NCI-H2107 (cell line): ENCODE data around the gene NAT10.
"Not testable (repeated sequence)": the region's sequence is repeated elsewhere in the genome, so short reads cannot be mapped to it uniquely, and the experiment has no call there.

ENCODE experiments used
- DNase-seq: peaks from one replicate; lab custom pipeline; 2025; lab: John Stamatoyannopoulos, UW

NAT10 gene

DNA sequence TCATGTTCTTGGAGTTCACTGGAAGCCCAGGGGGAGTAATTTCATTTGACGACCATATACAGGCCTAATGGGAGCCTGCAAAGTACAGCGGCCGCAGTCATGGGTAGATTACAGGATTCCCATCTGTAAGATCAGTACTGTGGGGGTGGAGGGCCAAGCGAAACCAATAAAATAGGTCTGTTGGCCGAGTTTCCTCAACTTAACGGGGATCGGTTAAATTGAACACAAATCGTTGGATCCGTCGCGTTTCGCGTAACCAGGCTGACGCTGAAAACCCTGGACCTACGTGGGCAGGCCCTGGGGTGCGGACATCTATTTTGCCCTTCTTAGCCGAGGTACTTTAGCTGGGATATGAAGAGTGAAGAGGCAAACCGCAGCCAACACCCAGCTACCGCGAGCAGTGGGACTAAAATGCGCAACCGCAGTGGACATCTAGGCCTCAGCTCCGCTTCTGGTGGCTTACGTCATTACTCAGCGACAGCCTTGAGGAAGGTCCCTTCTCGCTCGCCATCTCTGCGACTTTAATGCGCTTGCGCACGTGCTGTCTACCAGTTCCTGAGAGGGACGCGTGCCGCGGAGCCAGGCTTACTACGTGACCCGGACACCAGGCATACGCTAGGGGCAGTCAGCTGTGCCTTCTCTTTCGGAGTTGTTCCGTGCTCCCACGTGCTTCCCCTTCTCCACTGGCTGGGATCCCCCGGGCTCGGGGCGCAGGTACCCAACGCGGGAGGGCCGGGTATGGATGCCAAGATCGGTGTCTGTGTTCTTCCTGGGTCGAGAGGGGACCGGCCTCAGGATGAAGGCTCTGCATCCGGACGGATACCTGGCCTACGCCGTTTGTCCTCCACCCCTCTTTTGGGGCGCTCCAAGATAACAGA is at the start of gene NAT10:
Gene NAT10 (plus strand): TSS at position 551 of the 878 bp plus-strand sequence. CDS start 2,597 bp downstream, outside the sequence.
- peak; percentile 93 for DNase-seq

- DNase-seq, result no peak
These were observed 48.8 kb upstream of the NAT10 start for GRCh38 chr11:34056672-34057071.

DNA sequence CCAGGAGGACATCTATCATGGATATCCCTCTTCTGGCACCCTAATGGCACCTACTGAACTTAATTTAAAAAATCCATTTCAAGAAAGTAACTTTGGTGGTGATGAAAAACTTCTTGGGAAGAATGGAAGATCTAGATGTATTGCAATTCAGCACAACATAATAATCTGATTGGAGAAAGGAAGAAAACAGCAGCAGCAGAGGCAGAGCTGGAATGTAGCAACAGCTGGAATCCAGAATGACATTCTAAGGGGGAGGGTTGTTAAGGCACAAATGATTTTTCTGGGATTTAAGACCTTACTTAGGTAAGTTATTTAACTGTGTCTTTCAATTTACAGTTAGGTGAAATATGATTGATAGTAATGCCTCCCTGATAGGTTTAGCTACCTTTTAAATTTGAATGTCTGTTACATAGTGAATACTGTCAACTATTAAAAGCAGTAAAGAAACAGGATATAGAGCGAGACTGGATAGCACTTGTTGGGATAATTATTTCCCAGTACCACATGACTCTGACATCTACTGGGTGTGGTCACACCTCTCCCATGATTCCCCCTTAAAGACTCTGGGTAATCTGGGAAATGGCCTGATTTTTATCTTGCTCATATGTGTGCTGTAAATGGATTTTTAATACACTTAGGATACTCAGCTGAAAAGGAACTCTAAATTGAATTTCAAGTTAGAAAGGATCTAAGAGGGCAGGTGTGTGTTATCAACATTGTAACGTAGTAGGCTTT is 42.2 kb upstream of the NAT10 start:
- DNase-seq, result no peak

GRCh38 chr11:34064291-34064690 is 41.1 kb upstream of the NAT10 start:
- DNase-seq, result no peak

DNA sequence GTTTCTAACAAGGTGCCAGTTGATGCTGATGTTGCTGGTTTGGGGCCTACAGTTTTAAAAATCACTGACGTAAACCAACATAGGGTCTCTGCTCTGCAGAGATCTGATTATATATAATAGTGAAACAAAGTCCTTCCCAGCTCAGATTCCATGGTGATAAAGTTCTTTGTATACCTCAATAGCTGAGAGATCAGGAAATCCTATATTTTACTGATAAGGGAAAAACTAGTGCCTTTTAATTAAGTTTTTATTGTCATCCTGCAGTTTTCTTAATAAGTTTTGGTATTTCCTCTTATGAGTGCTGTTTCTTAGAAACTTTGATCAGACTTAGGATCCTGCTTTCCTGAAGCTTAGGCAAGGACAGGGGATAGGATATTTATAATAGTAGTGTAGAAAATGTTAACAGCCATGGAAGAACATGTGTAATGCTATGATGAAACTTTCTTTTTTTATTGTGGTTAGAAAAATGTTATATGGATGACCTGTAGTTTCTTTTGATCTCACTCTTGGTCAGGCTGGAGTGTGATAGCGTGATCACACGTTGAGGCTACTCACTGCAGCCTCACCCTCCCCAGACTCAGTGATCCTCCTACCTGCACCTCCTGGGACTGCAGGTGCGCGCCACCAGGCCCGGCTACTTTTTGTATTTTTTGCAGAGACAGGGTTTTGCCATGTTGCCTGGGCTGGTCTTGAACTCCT is 39.8 kb upstream of the NAT10 start:
- DNase-seq, result no peak

DNA sequence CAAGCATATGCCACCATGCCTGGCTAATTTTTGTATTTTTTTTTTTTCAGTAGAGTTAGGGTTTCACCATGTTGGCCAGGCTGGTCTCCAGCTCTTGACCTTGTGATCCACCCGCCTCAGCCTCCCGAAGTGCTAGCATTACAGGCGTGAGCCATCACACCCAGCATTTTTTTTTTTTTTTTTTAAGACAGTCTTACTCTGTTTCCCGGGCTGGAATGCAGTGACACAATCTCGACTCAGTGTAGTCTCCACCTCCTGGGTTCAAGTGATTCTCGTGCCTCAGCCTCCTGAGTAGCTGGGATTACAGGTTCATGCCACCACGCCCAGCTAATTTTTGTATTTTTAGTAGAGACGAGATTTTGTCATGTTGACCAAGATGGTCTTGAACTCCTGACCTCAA is 38.7 kb upstream of the NAT10 start:
- DNase-seq, result not testable (repeated sequence)

DNA sequence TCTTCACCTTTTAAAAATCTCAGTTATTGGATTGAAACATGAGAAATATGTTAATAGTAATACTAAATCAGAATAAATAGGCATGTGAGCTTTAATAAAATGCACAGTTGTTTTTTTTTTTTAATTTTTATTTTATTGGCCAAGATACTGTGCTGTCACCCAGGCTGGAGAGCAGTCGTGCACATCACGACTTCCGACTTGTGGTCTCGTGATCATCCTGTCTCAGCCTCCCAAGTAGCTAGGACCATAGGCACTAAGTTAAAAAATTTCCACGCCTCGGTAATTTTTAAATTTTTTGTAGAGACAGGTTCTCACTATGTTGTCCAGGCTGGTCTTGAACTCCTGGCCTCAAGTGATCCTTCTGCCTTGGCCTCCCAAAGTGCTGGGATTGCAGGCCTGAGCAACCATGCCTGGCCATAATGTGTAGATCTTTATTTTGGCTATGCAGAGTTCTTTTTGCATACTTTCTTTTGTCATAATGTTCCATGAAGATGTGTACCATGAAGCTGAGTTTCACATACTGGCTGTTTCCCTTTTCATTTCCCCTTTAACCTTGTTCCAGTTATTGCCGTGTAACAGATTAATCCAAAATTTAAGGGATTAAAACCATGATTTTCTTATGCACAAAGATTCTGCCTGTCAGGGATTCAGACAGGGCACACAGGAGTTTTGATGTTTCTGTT is 37.9 kb upstream of the NAT10 start:
- DNase-seq, result no peak

- DNase-seq, result no peak
These were observed 37.3 kb upstream of the NAT10 start for GRCh38 chr11:34068111-34068510.

- not testable (repeated sequence) for DNase-seq
These were observed 34.1 kb upstream of the NAT10 start for GRCh38 chr11:34071306-34071705.

- DNase-seq, result no peak
These were observed 33.4 kb upstream of the NAT10 start for GRCh38 chr11:34072041-34072440.

- DNase-seq, result no peak
These were observed 32.6 kb upstream of the NAT10 start for GRCh38 chr11:34072832-34073231.

DNA sequence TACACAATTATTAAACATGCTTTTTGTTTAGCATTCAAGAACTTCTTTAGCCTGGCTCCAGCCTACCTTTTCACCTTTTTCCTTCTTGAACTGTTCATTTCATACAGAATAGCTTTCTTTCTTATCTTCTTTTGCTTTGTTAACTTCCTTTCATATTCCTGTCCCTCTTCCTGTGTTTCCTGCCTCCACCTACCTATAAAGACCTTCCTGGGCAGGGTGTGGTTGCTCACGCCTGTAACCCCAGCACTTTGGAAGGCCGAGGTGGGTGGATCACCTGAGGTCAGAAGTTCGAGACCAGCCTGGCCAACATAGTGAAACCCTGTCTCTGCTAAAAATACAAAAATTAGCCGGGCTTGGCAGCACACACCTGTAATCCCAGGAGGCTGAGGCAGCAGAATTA is 31.0 kb upstream of the NAT10 start:
- no peak for DNase-seq

DNA sequence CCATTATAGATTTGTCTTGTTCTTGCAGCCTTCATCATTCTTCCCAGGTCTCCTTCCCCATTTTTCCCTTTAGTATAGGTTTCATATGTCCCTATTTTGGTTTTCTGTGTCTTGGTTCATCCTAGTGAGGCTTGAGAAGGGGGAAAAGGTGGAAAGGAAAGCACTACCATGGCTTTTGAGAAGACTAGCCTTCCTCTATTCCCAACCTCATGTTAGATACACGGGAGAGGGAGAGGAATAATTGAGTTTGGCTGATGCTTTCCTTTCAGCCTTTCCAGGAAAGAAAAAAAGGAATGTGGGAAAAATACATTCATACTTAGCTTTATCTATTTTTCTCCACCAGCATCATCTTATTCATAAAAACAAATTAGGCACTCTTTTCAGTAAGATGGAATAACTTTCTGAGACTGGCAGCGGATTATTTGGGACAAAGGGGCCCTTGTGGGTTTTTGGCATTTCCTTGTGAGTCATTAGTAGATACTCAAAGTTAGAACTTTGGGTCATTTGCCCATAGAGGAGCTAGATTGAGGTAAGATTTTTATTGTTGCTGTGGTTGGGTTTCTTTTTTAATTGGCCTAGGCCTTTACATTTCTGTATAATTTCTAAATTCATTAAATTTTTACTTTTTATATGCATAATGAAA is 30.1 kb upstream of the NAT10 start:
- no peak for DNase-seq

- no peak for DNase-seq
These were observed 24.8 kb upstream of the NAT10 start for GRCh38 chr11:34080609-34081008.

GRCh38 chr11:34084637-34085036 is 20.8 kb upstream of the NAT10 start:
- DNase-seq, result no peak

GRCh38 chr11:34086554-34087283 is 18.7 kb upstream of the NAT10 start:
- DNase-seq, result no peak

GRCh38 chr11:34091825-34092224 is 13.6 kb upstream of the NAT10 start:
- DNase-seq, result no peak

DNA sequence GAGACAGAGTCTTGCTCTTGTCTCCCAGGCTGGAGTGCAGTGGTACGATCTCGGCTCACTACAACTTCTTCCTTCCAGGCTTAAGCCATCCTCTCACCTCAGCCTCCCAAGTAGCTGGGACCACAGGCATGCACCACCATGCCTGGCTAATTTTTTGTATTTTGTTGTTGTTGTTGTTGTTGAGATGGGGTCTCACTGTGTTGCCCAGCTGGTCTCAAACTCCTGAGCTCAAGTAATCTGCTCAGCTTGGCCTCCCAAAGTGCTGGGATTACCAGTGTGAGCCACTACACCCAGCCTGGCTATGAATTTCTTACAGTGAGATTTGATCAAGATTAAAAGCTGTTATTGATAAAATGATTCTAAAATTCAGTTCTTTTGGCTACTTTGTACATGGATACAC is 10.5 kb upstream of the NAT10 start:
- DNase-seq, result not testable (repeated sequence)

- DNase-seq, result no peak
These were observed 6.6 kb upstream of the NAT10 start for GRCh38 chr11:34098813-34099212.

- DNase-seq, result no peak
These were observed 750 bp upstream of the NAT10 start for GRCh38 chr11:34104680-34105078.
